Stimulated activated effector memory CD8-positive, alpha-beta T cell treated with anti-CD3 and anti-CD28 coated beads, Interleukin-12 subunit alpha, Interleukin-12 subunit beta, amount 100 ng/mL, for 72 hours (primary cell): ENCODE measurements around the gene MPPED2.

Experiments
- ATAC-seq: fragments of 150-1000 bp; cut with Tn5 transposase; 2 replicates; pipeline ENCODE4 v1.10.0; 2021
- DNase-seq, 2 donors: peaks; one replicate each; pipeline ENCODE4 v3.0.0; 2021 to 2022; ENCODE audit warnings: low spot score in 2 of 2
- H3K27ac Mint-ChIP-seq: one replicate; pipeline ENCODE4 v1.8.0; 2022; ENCODE audit warnings: mild to moderate bottlenecking, mixed read lengths
- H3K36me3 Mint-ChIP-seq: one replicate; pipeline ENCODE4 v1.8.0; 2022; ENCODE audit warnings: mild to moderate bottlenecking, mixed read lengths
- H3K4me1 Mint-ChIP-seq: one replicate; pipeline ENCODE4 v1.8.0; 2022; ENCODE audit warnings: mixed read lengths
- H3K4me3 Mint-ChIP-seq: one replicate; pipeline ENCODE4 v1.8.0; 2022; ENCODE audit warnings: mild to moderate bottlenecking, mixed read lengths
- H3K9me3 Mint-ChIP-seq: one replicate; pipeline ENCODE4 v1.8.0; 2022; ENCODE audit warnings: mixed read lengths

MPPED2 gene

DNA sequence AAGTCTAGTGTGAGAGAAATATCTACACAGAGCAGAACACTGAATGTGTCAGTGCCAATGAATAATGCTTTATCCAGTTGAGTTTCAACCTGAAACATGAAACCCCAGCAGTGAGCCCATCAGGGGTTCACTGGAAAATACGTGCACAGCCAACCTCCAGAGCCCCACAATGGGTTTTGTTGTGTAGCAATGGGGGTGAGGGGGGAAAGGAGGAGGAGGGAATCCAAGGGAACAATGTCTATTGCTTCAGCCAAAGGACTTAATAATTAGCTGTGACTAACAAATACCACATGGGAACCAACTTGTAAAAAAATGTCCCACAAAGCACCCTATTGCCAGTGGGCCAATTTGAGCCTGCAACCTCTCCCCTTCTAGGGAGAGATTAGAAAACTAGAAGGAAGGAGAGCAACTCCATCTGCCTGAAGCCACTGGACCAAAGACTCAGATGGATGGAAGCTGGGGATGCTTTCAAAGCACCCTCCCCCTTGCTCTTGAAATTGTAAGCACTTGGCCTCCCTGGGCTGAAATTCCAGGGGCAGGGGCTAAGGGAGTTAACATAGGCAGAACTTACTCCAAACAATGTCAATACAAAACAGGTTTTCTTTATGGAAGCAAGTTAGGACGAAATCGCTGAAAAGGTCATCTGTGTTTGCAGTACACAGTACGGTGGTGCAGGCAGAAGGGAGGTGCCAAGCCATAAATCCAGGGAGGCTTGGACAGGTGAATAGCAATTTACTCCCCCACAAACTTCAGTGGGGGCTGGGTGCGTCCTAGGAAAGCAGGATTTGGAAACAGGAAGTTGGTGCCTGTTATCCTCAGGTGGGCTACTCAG is 163.5 kb downstream of the MPPED2 start:
- ATAC-seq (no peak), DNase-seq (no peak)
- H3K9me3 Mint-ChIP-seq = no peaks in the 10 kb centered on the region
- no peak overlapping the region for H3K27ac Mint-ChIP-seq
- H3K4me3 Mint-ChIP-seq = no peak overlapping the region
- no peaks in the 10 kb centered on the region for H3K36me3 Mint-ChIP-seq
- no peaks in the 10 kb centered on the region for H3K4me1 Mint-ChIP-seq

DNA sequence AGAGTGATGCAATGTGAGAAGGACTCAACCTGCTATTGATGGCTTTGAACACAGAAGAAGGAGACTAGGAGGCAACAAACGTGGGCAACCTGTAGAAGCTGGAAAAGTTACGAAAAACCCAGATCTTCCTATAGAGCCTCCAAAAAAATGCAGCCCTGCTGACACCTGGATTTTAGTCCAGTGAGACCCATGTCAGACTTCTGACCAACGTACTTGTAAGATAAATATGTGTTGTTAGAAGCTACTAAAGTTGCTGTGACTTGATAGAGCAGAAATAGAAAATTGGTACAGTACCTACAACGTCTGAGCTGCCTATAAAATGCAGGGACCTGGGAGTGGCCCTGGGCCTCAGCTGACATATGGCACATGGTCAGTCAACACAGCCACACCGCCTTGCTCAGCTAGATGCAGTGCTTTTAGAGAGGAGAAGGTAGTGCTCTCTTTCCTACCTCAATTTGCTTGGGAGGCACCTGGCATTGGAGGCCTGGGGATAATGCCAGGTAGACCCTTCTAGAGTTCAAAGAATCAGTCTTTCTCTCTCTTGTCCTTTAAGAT is 165.8 kb downstream of the MPPED2 start:
- Mint-ChIP-seq H3K27ac (no peak overlapping the region), H3K4me3 (no peak overlapping the region), H3K4me1 (no peaks in the 10 kb centered on the region), H3K9me3 (no peaks in the 10 kb centered on the region), H3K36me3 (no peaks in the 10 kb centered on the region)
- ATAC-seq = no peak
- no peak for DNase-seq

DNA sequence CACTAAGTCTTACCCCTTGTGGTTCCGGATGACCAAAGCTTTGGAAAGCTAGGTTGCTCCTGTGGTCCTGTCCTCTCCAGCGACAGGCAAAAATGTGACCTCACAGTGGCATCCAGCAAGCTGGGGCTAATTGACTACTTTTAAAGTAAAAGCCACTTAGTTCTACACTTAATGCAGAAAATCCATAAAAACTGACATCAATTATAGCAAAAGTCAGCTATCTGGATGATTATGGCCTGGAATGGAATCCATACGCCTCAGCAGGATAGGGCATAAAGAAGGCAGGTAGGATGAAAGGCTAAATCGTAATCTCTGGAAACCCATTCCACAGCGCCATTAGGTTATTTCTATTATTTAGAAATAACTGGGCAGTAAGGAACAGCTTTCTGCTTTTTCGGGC is 171.3 kb downstream of the MPPED2 start:
- Mint-ChIP-seq H3K4me3 (no peak overlapping the region), H3K27ac (no peak overlapping the region), H3K36me3 (no peaks in the 10 kb centered on the region), H3K9me3 (no peaks in the 10 kb centered on the region), H3K4me1 (peaks cover 5% of the 10 kb centered on the region)
- no peak for DNase-seq
- no peak for ATAC-seq

DNA sequence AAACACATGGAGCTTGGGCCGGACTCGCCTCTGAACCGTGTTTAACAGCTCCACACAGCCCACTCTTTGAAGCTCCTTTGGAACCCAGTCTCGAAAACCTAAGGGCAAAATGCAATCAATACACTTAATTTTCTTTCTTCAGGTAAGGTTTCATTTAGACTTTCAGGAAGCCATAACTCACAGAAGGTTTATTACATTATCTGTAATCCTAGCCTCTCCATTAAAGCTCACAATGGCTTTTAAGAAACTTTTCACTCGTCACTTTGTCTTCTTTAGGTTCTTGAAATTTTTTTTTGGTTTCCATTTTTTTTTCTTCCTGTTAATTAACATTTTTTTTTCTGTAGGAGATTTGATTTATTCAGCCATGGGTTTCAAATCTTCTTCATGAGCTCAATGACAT is 171.9 kb downstream of the MPPED2 start:
- Mint-ChIP-seq H3K27ac (no peak overlapping the region), H3K36me3 (no peaks in the 10 kb centered on the region), H3K4me3 (no peak overlapping the region), H3K9me3 (no peaks in the 10 kb centered on the region), H3K4me1 (peaks cover 5% of the 10 kb centered on the region)
- ATAC-seq (no peak), DNase-seq (no peak)

DNA sequence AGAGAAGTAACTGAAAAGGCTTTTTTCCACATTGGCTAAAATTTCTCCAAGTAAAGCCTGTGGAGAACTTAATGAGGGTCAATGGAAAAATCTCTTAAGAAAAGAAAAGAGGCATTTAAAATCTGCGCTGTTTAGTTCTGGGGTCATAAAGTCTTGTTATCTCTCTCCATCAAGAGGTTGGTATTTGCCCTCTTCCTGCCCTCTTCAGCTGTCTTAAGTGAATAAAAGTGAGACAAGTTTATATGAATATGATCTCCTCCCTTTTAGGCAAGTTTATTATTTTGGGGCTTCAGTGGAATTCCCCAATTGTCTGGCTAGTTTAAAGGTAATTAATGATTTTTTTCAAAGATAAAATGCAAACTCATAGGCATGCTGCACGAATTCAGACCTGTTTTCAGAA is 173.6 kb downstream of the MPPED2 start:
- Mint-ChIP-seq H3K4me1 (peaks cover 5% of the 10 kb centered on the region), H3K4me3 (no peak overlapping the region), H3K36me3 (no peaks in the 10 kb centered on the region), H3K9me3 (no peaks in the 10 kb centered on the region), H3K27ac (no peak overlapping the region)
- no peak for DNase-seq
- ATAC-seq = no peak

DNA sequence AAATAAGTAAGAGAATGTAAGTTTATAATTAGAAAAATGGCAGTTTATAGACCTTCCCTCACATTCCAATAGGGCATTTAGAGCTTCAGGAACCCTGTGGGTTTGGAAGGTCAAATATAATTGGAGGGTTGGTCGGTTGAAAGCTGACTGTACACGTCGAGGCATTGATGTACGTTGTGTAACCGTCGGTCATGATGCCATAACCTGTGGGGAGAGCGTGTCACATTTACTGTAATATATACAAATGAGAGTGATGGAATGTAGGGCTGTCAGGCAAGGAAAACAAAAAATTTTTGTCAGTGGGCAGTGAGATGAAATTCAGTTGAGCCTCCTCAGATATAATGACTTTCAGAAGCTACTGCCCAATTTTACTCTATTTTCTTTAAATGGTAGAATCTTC is 174.8 kb downstream of the MPPED2 start:
- H3K9me3 Mint-ChIP-seq = no peaks in the 10 kb centered on the region
- no peak for ATAC-seq
- no peak overlapping the region for H3K27ac Mint-ChIP-seq
- no peak for DNase-seq
- no peaks in the 10 kb centered on the region for H3K36me3 Mint-ChIP-seq
- H3K4me1 Mint-ChIP-seq = peaks cover 8% of the 10 kb centered on the region
- no peak overlapping the region for H3K4me3 Mint-ChIP-seq

DNA sequence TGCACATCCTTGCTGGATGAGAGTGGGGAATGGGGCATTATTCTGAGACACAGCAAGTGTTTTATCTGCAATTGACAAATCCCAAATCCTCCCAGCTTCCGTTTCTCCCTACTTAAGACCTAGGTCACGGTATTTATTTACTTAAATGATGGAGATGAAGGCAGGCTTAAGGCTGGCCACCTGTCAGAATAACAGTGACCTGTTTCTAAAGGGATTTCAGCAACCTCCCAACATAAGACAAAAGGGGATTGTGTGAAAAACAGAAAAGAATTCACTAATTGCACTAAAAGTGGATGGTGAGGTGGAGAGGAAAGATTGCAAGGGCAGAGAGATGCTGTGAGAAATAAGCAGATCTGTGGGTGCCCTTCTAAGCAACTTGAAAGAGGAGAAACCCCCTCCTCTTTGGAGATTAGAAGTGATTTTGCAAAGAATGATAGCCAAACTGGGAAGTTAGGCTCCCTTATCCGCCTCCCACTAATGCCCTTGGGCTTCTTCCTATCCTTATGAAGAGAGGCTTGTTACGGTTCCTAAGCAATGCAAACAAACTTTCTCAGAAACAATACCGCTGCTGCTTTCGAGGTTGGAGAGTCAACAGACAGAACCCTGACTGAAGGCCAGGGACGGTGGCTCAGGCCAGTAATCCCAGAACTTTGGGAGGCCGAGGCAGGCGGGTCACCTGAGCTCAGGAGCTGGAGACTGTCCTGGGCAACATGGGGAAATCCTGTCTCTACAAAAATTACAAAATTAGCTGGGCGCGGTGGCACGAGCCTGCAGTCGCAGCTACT is 179.0 kb downstream of the MPPED2 start:
- no peak for DNase-seq
- no peaks in the 10 kb centered on the region for H3K36me3 Mint-ChIP-seq
- no peak overlapping the region for H3K27ac Mint-ChIP-seq
- H3K4me3 Mint-ChIP-seq = no peak overlapping the region
- H3K4me1 Mint-ChIP-seq = peaks cover 15% of the 10 kb centered on the region
- ATAC-seq = no peak
- H3K9me3 Mint-ChIP-seq = no peaks in the 10 kb centered on the region

DNA sequence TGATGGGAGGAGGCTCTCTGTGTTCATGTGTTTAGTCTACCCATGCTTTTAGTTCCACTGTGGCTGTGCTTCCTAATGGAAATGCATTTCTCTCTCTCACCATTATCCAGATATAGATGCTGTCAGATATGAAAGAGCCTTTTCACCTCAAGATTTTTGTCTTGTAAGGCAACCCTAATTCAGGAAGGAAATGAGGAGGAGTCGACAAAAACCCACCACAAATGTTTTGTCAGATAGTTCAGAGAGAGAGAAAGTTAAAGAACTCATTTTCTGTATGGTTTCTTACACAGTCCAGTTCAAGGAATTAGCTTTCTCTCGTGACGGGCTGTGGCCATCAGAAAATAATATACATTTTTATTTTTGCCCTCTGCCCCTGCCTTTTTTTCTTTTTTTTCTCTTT is 180.8 kb downstream of the MPPED2 start:
- no peak for DNase-seq
- Mint-ChIP-seq H3K4me1 (peaks cover 15% of the 10 kb centered on the region), H3K27ac (no peak overlapping the region), H3K4me3 (no peak overlapping the region), H3K36me3 (no peaks in the 10 kb centered on the region), H3K9me3 (no peaks in the 10 kb centered on the region)
- no peak for ATAC-seq

DNA sequence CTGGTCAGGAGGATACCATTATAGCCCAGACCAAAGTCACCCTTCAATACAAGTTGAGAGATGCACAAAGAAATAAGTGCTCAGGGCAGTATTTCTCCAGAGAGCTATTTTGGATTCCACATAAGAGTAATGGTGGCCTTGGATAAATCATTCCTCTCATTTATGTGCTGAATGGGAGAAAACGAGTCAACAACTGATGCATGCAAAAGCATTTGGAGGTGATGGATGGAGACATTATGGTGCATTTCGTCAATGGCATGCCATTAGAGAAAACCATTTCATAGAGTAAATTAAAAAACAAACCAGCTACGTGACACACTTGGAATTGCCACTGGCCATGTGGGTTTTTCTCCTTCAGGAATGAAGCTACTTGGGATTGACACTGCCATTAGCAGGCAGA is 182.0 kb downstream of the MPPED2 start:
- DNase-seq (no peak), ATAC-seq (no peak)
- H3K4me1 Mint-ChIP-seq = peaks cover 15% of the 10 kb centered on the region

DNA sequence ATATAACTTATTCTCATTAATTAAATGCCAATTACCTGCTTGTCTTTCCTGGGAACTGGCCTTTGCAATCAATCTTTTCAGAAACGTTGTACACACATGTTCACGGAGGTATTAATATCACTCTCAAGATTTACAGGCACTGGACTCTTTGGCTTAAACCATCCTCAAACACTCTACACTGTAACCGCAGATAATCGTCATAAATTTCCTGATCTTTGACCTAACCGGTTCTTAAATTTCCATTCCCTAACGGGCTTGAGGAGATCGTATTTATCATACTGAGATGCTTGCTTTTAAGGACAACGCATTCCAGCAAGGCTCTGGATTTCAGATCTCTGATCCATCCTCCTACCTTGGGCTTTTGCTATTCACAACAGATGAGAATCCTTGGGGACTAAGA is 190.4 kb downstream of the MPPED2 start:
- ATAC-seq (no peak), DNase-seq (no peak)
- no peak overlapping the region for H3K27ac Mint-ChIP-seq
- no peak overlapping the region for H3K4me3 Mint-ChIP-seq
- no peaks in the 10 kb centered on the region for H3K9me3 Mint-ChIP-seq
- H3K36me3 Mint-ChIP-seq = no peaks in the 10 kb centered on the region
- H3K4me1 Mint-ChIP-seq = no peaks in the 10 kb centered on the region

More for the DNA sequence above, 182.0 kb downstream of the MPPED2 start:
- no peaks in the 10 kb centered on the region for H3K9me3 Mint-ChIP-seq
- H3K27ac Mint-ChIP-seq = no peak overlapping the region
- H3K36me3 Mint-ChIP-seq = no peaks in the 10 kb centered on the region
- no peak overlapping the region for H3K4me3 Mint-ChIP-seq

DNA sequence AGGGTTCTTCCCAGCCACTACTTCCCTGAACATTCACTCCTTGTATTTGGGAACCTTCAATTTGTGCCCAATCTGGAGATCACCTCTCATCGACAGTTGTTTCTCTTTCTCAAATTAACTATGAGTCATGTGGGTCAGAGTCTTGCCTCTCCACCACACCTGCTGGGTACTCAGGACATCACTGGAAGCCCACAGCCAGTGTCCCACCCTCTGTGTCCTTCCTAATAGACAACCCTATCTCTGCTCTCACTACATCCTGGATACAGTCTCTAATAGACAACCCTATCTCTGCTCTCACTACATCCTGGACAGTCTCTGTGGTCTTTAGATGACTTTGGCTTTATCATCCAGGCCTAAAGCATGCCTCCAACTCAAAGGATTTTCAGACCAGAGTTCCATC is 193.1 kb downstream of the MPPED2 start:
- DNase-seq = no peak
- H3K4me3 Mint-ChIP-seq = no peak overlapping the region
- H3K4me1 Mint-ChIP-seq = peaks cover 7% of the 10 kb centered on the region
- no peaks in the 10 kb centered on the region for H3K36me3 Mint-ChIP-seq
- no peak overlapping the region for H3K27ac Mint-ChIP-seq
- H3K9me3 Mint-ChIP-seq = no peaks in the 10 kb centered on the region
- ATAC-seq = no peak

DNA sequence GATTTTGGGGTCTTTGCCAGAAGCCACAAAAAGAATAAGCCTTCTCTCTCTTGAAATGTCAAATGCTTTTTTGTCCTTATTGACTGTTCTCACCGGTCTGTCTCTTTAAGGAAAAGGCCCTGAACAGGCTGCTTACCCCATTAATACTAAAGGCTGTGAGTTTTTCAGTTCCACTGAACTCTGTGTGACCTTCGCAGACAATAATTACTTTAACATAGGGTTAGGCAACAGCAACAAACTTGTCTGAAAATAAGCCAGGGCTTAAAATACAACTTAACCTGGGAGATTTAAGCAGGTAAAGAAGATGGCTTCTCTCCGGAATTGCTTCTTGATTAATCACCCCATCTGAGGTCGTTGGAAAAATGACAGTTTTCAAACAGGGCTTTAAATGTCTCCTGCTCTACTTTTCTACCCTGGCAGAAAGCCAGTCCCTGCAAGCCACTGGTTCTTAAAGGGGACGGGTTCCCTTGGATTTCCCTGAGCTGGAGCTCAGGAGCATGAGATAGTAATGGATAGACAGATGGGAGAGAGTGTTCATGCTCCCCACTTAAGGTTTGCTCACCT is 193.8 kb downstream of the MPPED2 start:
- Mint-ChIP-seq H3K27ac (no peak overlapping the region), H3K4me3 (no peak overlapping the region), H3K4me1 (peaks cover 7% of the 10 kb centered on the region), H3K36me3 (no peaks in the 10 kb centered on the region), H3K9me3 (no peaks in the 10 kb centered on the region)
- DNase-seq (no peak), ATAC-seq (no peak)

DNA sequence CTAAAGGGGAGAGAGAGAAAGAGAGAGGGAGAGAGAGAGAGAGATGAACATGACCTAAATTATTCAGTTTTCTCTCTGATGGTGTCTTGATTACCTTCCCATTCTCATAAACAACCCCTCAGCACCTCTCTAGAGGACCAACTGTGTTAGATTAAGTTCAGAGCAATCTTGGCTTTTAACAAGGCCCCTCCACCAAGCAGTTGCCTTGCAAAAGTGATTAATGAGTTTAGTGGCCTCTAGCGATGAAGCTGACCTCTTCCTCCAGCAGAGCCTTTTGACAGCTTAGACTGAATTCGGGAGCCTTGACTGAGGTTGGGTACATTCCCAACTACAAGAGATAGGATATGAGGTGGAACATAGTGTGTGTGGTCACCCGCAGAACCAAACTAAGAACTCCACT is 197.2 kb downstream of the MPPED2 start:
- no peak overlapping the region for H3K27ac Mint-ChIP-seq
- ATAC-seq (no peak), DNase-seq (no peak)
- H3K36me3 Mint-ChIP-seq = no peaks in the 10 kb centered on the region
- H3K9me3 Mint-ChIP-seq = no peaks in the 10 kb centered on the region
- H3K4me3 Mint-ChIP-seq = no peak overlapping the region
- peaks cover 7% of the 10 kb centered on the region for H3K4me1 Mint-ChIP-seq

DNA sequence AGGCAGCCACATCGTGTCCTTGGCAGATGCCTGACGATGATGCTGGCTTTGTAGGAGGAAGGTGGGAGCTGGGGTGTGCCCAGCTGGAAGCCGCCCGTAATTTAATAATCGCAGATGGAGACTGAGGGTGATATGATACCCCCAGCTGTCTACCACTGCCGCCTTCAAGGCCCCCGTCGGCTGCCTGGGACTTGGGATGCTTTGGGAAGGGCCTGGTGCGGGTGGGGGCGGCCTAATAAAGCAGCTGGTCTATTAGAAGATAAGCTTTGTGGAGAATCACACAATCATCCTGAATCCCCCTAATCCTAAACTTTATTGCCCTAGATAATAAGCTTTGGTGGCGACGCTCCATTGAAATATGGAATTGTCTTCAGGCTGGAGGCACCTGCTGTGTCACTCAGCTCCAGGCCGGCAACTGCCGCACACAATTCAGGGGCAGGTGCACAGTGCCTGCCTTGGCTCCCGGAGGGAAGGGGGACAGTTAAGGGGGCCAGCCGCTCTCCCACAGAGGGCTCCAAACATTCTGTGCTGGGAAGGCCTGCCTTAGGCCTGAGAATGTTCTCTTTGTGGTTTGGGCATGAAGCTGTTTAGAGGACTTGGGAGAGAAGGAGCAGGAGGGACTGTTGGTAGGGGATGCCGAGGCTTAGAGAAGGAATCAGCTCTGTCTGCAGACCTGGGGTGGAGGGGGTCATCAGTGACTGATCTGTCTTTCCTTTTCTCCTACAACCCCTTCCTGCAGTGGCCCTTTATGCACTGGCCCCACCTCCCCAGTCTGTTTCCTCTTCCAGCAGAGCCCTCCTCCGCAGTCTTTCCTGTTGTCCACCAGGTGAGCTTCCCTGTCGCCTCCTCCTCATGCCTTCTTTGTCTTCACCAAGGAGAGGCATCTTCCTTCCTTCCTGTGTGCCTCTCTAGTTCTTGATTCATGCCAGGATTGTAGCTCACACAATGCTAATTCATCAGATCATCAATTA is 198.0 kb downstream of the MPPED2 start:
- H3K9me3 Mint-ChIP-seq = no peaks in the 10 kb centered on the region
- no peak overlapping the region for H3K27ac Mint-ChIP-seq
- ATAC-seq (peak; percentile 6), DNase-seq (no peak)
- no peaks in the 10 kb centered on the region for H3K36me3 Mint-ChIP-seq
- no peak overlapping the region for H3K4me3 Mint-ChIP-seq
- peaks cover 7% of the 10 kb centered on the region for H3K4me1 Mint-ChIP-seq

DNA sequence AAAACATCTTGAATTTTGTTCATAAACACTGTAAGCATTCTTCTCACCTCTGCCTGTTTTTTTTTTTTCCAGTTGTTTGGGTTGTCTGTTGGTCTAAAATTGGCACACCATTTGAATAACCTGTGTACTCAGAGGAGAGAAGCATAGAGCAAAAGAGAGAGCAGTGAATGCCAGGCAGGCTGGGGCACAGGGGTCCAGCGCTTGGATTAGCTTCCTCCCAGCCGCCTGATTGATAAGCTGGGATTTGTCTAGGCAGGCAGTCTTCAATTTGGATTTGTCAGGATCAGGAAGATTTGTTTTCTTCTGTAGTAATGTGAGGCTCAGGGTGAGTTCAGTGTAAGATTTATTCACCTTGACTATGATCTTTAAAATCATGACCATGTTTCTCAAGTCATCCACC is 204.3 kb downstream of the MPPED2 start:
- Mint-ChIP-seq H3K36me3 (no peaks in the 10 kb centered on the region), H3K4me3 (no peak overlapping the region), H3K4me1 (no peaks in the 10 kb centered on the region), H3K9me3 (no peaks in the 10 kb centered on the region), H3K27ac (no peak overlapping the region)
- no peak for DNase-seq
- no peak for ATAC-seq
